Heart right ventricle (tissue), 16 donors: ENCODE results near the gene SDS. TPM values are rescaled to one million over a fixed set of nuclear protein-coding genes. Genes with fewer than 3 reads are reported as not detected.

Source experiments
- ATAC-seq, 8 donors: fragments of 200-7000 bp; cut with Tn5 transposase; one replicate each; pipeline ENCODE4 v1.9.1; 2020; ENCODE audit warnings: mild to moderate bottlenecking in 8 of 8, moderate library complexity in 8 of 8, moderate number of reproducible peaks in 1 of 8
- DNase-seq, 2 donors: peaks; one replicate each; pipeline ENCODE4 v3.0.0-alpha.2; 2020
- H3K27ac ChIP-seq, 10 donors: fragments of 200-600 bp; sonication (generic) in 2 of 10; one replicate each; pipeline versions ENCODE4 v1.5.0 to v1.8.0; 2020 to 2022; ENCODE audit warnings: mild to moderate bottlenecking in 3 of 10
- H3K27me3 ChIP-seq, 7 donors: fragments of 200-600 bp; one replicate each; pipeline ENCODE4 v1.8.0; 2021 to 2022; ENCODE audit warnings: mild to moderate bottlenecking in 2 of 7
- H3K36me3 ChIP-seq, 9 donors: fragments of 200-600 bp; sonication (generic) in 1 of 9; one replicate each; pipeline versions ENCODE4 v1.5.0 to v1.8.0; 2020 to 2022; ENCODE audit warnings: mild to moderate bottlenecking in 2 of 9
- H3K4me1 ChIP-seq, 9 donors: fragments of 200-600 bp; sonication (generic) in 1 of 9; one replicate each; pipeline versions ENCODE4 v1.5.0 to v1.8.0; 2020 to 2022; ENCODE audit warnings: mild to moderate bottlenecking in 4 of 9
- H3K4me3 ChIP-seq, 10 donors: fragments of 200-600 bp; sonication (generic) in 2 of 10; one replicate each; pipeline versions ENCODE4 v1.5.0 to v1.8.0; 2020 to 2022; ENCODE audit warnings: mild to moderate bottlenecking in 7 of 10, moderate library complexity in 2 of 10
- H3K9me3 ChIP-seq, 11 donors: fragments of 200-600 bp in 10 of 11; sonication (generic) in 2 of 11; one replicate each; pipeline versions ENCODE4 v1.5.0 to v1.8.0; 2013 to 2022; ENCODE audit warnings: mild to moderate bottlenecking in 2 of 11, control low read depth in 1 of 11, moderate library complexity in 1 of 11
- CTCF ChIP-seq, 9 donors: fragments of 200-600 bp; sonication (generic) in 2 of 9; IDR thresholded peaks; one replicate each; pipeline versions ENCODE4 v1.5.0 to v1.8.0; 2021 to 2022; ENCODE audit warnings: antibody characterized with exemption in 9 of 9, mild to moderate bottlenecking in 5 of 9, moderate library complexity in 1 of 9
- WGBS, 2 donors: extraction: QIAGEN DNeasy Blood & Tissue Kit; methylation state at CpG; one replicate each; pipeline ENCODE4 v1.1.7; 2013; ENCODE audit warnings: inconsistent platforms in 1 of 2; 5-methylcytosine and 5-hydroxymethylcytosine counted together
- intact Hi-C, 10 donors: fragments of 100-400 bp; cut with DNase I; formaldehyde crosslinking; loops; one replicate each; pipeline versions ENCODE4 v1.11.1 to v1.14.2; 2022
- polyA plus RNA-seq, 2 donors: library from polyadenylated mRNA; stranded (reverse); fragments of 200-250 nt; gene quantifications; one replicate each; pipeline ENCODE4 v1.2.3, GENCODE V29; 2013
- total RNA-seq, 10 donors: library from RNA; stranded (reverse); fragmentation: NEBNext Ultra II Directional in 3 of 10; extraction: Animal tissue kit (Norgen Biotek cat#: 25700) in 3 of 10; gene quantifications; one replicate each; pipeline versions ENCODE4 v1.2.1 to v1.2.4, GENCODE V29; 2021 to 2023
- donor health status: Arrhythmogenic right ventricular cardiomyopathy.
- donor health status: ischemic (EF 13 %, LVEDD 7.1; RV severe dilation, severe dysfunction).
- donor health status: healthy with polysubstance abuse.
- donor health status: DM: no; HTN: yes; CAD: no.
- donor health status: DM: no; HTN: no; CAD: no.
- donor health status: ischemic (EF 25% LVEDD 6.9; RV normal size, moderate dysfunction).
- donor health status: ischemic (EF 25% LVEDD 5.7; RV mildly dilated, moderate dysfunction).
- donor health status: healthy.
- donor health status: DM: yes; HTN: yes; CAD: no.
- donor health status: Ischemic cardiomyopathy.
- donor health status: ischemic (EF 35%, LVEDD 5.7; RV mildly dilated, moderate dysfunction).
- donor health status: nonischemic (EF 11% LVEDD 7.7; RV severe dilation, severe dysfunction).
- donor health status: DM: yes; HTN: yes; CAD: no.
- donor health status: PGD.
- donor health status: ischemic (EF 29% LVEDD 5.4; RV normal size, mild dysfunction).
- donor health status: nonischemic (EF 23%, LVEDD 6.1; RV moderate dilation, normal function).

Gene SDS
- total and polyA plus RNA-seq, 12 donors = 0.18 to 1.6 (median 0.33) TPM; not detected in 7

- TF ChIP-seq CTCF (IDR thresholded peaks at IDR 0.05) = no peak
- H3K27me3 ChIP-seq = no peaks in the 10 kb centered on the region
- H3K27ac ChIP-seq = no peak overlapping the region
- no peaks in the 10 kb centered on the region for H3K4me1 ChIP-seq
- no peaks in the 10 kb centered on the region for H3K9me3 ChIP-seq
- intact Hi-C loops = no loop called here
- no peaks in the 10 kb centered on the region for H3K36me3 ChIP-seq
- DNase-seq (no peak), ATAC-seq (no peak)
- WGBS, 2 donors = 83 to 90% methylated on average over 5 of the region's 5 CpGs
- H3K4me3 ChIP-seq = no peak overlapping the region
These were observed 57.3 kb downstream of the SDS start for GRCh38 chr12:113346353-113346752.

GRCh38 chr12:113345318-113345717 is 58.4 kb downstream of the SDS start:
- intact Hi-C loops = no loop called here
- no peak for TF ChIP-seq CTCF (IDR thresholded peaks at IDR 0.05)
- no peaks in the 10 kb centered on the region for H3K4me1 ChIP-seq
- no peak overlapping the region for H3K27ac ChIP-seq
- no peak for ATAC-seq
- H3K4me3 ChIP-seq = no peak overlapping the region
- no peaks in the 10 kb centered on the region for H3K9me3 ChIP-seq
- no peak for DNase-seq
- WGBS, 2 donors = 92 to 95% methylated on average over 6 of the region's 6 CpGs
- H3K36me3 ChIP-seq = no peaks in the 10 kb centered on the region
- H3K27me3 ChIP-seq = no peaks in the 10 kb centered on the region

Other genes with a start within 250 kb of the SDS start
- gene DDX54, start 218.4 kb downstream of the SDS start, total RNA-seq = 10 to 100 TPM; 33.3 to 46.5 (median 37.5) TPM
- gene DDX54, start 218.4 kb downstream of the SDS start, polyA plus RNA-seq = 10 to 100 TPM; 16.5 to 52.7 TPM
- gene RITA1, start 218.2 kb downstream of the SDS start, total RNA-seq = 10 to 100 TPM; 11.9 to 20.8 (median 14.4) TPM
- 1 to 10 TPM; 8.0 to 9.9 TPM for gene RITA1, start 218.2 kb downstream of the SDS start, polyA plus RNA-seq
- gene TPCN1, start 182.4 kb downstream of the SDS start, total RNA-seq = 100 to 1,000 TPM in 8 of 10 donors, 10 to 100 TPM in 2; 81.9 to 163 (median 127) TPM
- 100 to 1,000 TPM in 1 of 2 donors, 10 to 100 TPM in 1; 16.4 to 147 TPM for gene TPCN1, start 182.4 kb downstream of the SDS start, polyA plus RNA-seq
- gene SLC8B1, start 68.8 kb downstream of the SDS start, total RNA-seq = 10 to 100 TPM in 6 of 10 donors, 1 to 10 TPM in 4; 7.2 to 15.0 (median 11.9) TPM
- gene SLC8B1, start 68.8 kb downstream of the SDS start, polyA plus RNA-seq = 10 to 100 TPM in 1 of 2 donors, 1 to 10 TPM in 1; 8.0 to 16.9 TPM
- gene PLBD2, start 45.3 kb downstream of the SDS start, total RNA-seq = 10 to 100 TPM; 24.7 to 53.9 (median 36.1) TPM
- 10 to 100 TPM; 13.0 to 20.0 TPM for gene PLBD2, start 45.3 kb downstream of the SDS start, polyA plus RNA-seq
- 10 to 100 TPM in 7 of 10 donors, 1 to 10 TPM in 3; 4.0 to 23.4 (median 15.3) TPM for gene SDSL, start 18.5 kb upstream of the SDS start, total RNA-seq
- 1 to 10 TPM; 2.0 to 3.3 TPM for gene SDSL, start 18.5 kb upstream of the SDS start, polyA plus RNA-seq
- gene LHX5, start 68.0 kb upstream of the SDS start, total RNA-seq = not detected
- gene LHX5, start 68.0 kb upstream of the SDS start, polyA plus RNA-seq = not detected